WI38 (cell line): Measurements from ENCODE around the gene RFTN2.

ENCODE experiments used
- H3K4me3 ChIP-seq: 2 replicates; pipeline ENCODE4 v1.5.1; 2011; ENCODE audit warnings: low read depth, mild to moderate bottlenecking, control low read depth, low read length
- TF ChIP-seq, protein P1 (sequence below): IDR thresholded peaks from 2 replicates; pipeline ENCODE4 v1.5.1; 2012; ENCODE audit warnings: low read depth, mild to moderate bottlenecking, control low read depth, low read length

Gene RFTN2, protein sequence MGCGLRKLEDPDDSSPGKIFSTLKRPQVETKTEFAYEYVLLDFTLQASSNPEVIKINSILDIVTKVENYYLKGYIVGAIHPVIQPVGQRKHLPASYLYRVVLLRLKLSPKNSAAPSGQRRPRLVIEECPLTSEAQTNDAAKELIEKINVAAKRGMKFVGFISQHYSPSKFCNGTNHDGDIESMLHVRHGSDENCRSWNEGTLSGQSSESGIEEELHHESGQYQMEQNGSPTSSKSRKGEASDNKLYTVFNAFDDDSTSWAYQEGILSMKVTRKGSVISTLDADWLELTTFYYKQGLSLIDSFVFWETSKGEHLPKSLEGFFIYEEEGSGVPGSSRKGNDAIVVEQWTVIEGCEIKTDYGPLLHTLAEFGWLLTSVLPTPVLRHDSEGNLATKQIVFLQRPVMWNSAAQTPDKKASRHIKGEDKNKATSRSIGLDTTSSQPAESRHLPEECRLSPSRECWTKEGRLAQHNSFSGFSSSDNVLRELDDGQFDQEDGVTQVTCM

DNA sequence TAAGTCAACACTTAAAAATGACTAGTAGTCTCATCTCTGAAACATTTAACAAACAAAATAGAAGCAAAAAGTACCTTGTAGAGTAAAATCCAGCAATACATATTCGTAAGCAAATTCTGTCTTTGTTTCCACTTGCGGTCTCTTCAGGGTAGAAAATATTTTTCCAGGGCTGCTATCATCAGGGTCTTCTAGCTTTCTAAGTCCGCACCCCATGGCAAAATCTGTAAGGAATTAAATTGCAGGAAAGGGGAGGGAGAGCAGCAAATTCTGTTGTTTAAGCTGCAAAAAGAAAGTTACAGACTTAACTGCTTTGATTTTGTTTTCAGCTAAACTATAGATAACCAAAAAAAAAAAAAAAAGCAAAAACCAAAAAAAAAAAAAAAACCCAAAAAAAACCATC is at the start of gene RFTN2:
Gene RFTN2, minus strand, starts transcription at position 342 of the 400 bp plus-strand sequence. Its CDS starts 129 bp downstream, at position 213.
- peak within 1 kb of the TSS; percentile 53 for H3K4me3 ChIP-seq
- TF ChIP-seq, protein P1, sequence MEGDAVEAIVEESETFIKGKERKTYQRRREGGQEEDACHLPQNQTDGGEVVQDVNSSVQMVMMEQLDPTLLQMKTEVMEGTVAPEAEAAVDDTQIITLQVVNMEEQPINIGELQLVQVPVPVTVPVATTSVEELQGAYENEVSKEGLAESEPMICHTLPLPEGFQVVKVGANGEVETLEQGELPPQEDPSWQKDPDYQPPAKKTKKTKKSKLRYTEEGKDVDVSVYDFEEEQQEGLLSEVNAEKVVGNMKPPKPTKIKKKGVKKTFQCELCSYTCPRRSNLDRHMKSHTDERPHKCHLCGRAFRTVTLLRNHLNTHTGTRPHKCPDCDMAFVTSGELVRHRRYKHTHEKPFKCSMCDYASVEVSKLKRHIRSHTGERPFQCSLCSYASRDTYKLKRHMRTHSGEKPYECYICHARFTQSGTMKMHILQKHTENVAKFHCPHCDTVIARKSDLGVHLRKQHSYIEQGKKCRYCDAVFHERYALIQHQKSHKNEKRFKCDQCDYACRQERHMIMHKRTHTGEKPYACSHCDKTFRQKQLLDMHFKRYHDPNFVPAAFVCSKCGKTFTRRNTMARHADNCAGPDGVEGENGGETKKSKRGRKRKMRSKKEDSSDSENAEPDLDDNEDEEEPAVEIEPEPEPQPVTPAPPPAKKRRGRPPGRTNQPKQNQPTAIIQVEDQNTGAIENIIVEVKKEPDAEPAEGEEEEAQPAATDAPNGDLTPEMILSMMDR: no peak

DNA sequence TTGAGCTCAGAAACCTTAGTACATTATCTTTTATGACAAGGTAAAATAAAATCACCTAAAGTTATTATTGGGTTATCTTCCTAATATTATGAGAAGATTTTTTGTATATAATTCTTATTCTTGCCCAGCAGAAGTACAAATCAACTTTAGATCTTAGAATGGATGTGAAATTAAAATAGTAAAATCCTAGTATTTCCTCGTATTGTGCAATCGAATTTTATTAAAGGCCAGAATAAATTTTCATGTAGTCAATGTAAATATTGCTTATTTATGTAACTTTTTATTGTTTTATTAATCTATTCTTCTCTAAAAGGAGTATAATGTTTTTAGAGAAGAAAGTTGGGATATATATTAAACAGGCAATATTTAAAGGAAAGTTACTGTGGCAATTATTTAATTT is 42.5 kb upstream of the RFTN2 start:
- no peak overlapping the region for H3K4me3 ChIP-seq
- TF ChIP-seq, protein P1: no peak

DNA sequence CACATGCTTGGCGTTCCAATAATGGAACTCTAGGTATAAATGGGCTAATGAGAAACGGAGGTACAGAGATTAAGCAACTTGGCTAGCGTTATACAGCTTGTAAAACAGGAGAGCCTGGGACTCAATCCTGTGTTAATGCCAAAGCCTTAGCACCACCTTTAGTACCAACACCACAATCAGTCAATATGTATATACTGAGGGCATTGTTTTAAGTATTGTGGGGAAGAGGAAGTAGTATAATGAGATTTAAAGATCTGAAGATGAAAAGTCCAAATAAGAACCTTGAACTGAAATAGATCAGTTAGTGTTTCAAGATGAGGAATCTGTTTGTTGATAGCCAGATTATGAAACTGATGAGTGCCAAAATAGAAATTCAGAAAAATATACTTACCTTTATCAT is 37.9 kb upstream of the RFTN2 start:
- H3K4me3 ChIP-seq: no peak overlapping the region
- TF ChIP-seq, protein P1: no peak

DNA sequence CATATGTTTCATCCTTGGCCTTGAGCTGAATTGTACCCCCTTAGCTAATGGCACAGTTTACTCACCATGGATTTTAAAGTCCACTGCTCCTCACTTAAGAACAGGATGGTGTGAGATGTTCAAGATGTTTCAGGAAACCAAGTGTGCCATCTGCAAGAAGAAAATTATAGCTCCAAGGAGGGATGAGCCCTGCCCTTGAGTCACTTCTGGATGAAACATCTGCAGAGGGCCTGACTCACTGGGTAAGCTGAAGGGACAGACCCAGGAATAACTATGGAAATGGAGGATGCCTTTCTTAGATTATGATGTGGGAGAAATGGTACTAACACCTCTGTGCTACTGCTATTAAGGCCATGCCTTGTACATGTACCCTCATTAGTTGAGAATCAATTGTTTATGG is 36.2 kb upstream of the RFTN2 start:
- H3K4me3 ChIP-seq: no peak overlapping the region
- TF ChIP-seq, protein P1: no peak

DNA sequence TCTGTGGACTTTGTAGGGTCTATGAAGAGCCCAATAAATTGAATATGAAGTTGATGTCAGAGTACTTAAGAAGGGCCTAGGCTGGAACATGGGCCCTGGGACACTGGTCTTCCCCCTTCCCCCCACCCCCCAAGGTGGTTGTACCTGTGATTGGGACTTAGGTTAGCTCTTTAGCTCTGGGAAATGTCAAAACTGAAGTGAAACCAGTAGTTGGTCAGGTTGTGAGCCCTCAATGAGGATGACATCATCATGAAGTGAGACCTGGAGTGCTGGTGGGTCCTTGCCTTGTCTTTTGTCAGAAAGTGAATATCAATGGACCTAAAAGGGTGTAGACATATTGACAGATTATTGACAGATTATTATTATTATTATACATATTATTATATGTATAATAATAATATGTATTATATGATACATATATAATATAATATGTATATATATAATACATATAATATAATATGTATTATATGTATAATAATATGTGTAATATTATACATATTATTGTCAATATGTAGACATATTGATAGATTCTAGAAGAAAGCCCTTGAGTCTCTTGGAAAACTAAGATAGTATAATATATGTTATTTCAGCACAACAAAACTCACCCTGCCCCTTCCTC is 35.1 kb upstream of the RFTN2 start:
- TF ChIP-seq, protein P1: no peak
- H3K4me3 ChIP-seq: no peak overlapping the region

DNA sequence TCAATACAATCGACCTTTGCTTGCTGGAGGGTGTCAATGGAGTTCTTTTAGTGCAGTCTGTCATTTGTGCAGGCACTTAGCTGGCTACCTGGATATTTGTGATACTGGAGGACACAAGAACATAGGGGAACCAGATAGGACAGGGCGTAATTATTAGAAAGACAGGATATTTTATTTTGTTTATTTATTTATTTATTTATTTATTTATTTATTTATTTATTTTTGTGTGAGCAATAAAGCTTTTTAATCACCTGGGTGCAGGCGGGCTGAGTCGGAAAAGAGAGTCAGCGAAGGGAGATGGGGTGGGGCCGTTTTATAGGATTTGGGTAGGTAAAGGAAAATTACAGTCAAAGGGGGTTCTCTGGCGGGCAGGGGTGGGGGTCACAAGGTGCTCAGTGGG is 33.8 kb upstream of the RFTN2 start:
- 0 out of 2 replicates have a peak overlapping the region, but pooled peaks have one; percentile 90 for H3K4me3 ChIP-seq

DNA sequence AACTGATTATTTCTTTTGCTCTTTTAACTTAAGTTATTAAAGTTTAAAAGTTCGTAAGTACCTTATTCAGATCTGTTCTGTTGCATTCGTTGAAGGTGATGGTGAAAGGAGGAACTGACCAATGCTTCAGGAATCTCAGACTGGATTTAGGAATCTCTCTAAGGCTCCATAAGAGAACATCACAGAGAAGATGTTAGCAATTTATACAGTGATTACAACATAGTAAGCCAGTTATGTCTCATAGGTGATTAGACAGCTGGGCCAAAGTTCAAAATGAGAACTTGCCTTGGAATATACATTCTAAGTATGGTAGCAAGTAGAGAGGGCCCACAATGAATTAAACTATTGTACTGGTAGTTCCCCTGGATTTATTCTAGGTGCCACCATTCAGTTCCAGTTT is 32.9 kb upstream of the RFTN2 start:
- TF ChIP-seq, protein P1: no peak
- H3K4me3 ChIP-seq: peak overlapping the region; percentile 90
